VCaP (cell line): ENCODE measurements around the gene LSAMP.

ENCODE experiments used
- H3K27ac ChIP-seq: fragments of 450-650 bp; 2 replicates; pipeline ENCODE4 v1.5.1; 2017
- CTCF ChIP-seq: fragments of 450-650 bp; conservative IDR thresholded peaks from 2 replicates; pipeline ENCODE4 v1.5.1; 2017; ENCODE audit warnings: mild to moderate bottlenecking, moderate library complexity

Gene LSAMP

DNA sequence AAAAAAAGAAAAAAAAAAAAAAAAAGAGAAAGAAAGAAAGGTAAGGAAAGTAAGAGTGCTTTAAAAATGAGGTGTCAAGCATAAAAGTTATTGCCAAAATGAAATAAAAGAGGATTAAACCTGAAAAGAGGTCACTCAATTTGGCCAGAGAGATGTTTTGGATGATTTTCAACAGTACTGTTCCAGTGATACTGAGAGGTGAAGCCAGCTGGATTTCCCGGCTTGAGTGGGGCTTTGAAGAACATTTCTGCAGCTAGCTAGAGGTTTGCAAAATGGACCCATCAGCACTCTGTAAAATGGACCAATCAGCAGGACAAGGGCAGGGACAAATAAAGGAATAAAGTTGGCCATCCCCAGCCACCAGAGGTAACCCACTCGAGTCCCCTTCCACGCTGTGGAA lies 128.5 kb downstream of the LSAMP start:
- TF ChIP-seq CTCF: no peak
- H3K27ac ChIP-seq: no peak overlapping the region

DNA sequence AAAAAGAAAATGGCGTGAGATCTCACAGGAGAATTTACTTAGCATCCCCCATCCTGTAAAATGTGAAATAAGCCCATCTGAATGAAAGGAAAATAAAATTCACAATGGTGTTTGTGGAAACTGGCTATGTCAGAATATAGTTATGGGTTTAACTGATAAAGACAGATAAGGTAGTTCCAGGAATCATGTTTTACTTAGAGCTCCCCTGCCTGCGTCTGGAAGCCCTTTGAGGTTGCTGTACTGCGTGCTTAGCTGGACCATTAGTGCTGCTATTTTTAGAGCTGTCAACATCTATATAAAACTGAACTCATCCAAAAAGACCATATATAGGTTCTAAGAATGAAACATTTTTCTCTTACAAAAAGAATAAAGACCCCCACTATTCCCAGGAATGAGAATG lies 130.8 kb downstream of the LSAMP start:
- no peak overlapping the region for H3K27ac ChIP-seq
- no peak for TF ChIP-seq CTCF

DNA sequence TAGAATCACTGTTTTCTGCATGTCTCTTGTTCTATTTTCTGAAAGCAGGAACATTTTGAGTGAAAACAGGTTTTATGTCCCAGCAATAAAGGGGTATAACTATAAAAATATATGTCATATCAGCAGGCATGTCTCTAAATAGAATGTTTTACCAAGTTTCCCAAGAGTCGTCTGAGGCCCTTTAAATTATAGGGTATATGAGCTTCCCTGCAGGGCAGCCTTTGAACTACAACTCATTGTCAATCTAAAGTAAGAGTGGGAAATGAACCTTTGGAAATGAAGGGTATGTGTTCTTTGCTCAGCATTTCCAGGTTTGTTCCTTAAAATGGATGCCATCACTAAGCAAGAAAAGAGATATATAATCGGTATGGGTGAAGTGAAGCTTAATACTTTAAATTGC lies 138.6 kb downstream of the LSAMP start:
- 0 out of 2 replicates have a peak, but pooled peaks have one; percentile 6 for TF ChIP-seq CTCF
- no peak overlapping the region for H3K27ac ChIP-seq

- no peak for TF ChIP-seq CTCF
- no peak overlapping the region for H3K27ac ChIP-seq
Measured at GRCh38 chr3:116306149-116306548, 139.1 kb downstream of the LSAMP start.

DNA sequence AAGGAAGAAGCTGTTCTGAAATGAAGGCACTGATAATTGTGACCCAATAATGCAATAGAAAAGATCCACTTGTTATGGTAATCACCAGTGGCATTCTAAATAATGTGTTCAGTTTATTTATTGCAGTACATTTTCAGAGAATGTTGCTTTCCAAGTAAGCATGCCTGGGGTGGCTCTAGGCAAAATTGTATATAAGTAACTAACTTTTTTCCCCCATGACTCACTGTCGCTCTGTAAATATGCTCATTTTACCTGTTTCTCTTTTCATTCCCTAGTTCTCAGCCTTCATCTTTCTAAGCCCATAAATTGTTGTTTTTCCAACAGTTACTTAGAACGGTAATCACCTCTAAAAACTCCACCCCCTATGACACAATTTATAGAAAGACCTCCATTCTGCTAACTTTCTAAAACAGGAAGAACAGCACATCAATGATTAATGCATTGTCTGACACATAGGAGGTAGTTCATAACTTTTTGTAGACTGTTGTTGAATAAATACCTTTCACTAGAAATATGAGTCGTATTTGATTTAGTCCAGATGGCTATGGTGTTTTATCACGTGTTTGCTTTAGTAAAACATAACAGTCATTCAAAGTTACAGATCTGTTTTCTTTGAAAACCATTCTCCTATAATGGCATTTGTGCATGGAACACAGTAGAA lies 143.1 kb downstream of the LSAMP start:
- TF ChIP-seq CTCF: no peak
- H3K27ac ChIP-seq: no peak overlapping the region

DNA sequence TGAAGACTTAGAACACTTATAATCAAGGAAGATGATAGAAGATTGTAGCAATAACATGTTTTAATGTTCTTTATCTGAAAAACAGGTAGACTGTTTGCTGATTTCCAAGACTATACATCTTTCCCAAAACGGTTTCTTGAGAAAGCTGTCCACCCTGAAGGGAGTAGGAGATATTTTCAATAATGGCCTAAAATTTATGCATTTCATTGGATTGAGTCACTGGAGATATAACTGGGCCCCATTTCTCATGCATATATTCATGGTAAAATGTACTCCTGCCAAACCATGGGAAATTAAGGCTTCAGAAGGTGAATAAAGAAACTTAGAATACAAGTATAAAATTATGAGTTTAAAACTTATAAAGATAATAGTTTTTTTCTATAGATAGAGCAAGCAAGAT lies 143.9 kb downstream of the LSAMP start:
- TF ChIP-seq CTCF: no peak
- H3K27ac ChIP-seq: no peak overlapping the region

- no peak for TF ChIP-seq CTCF
- no peak overlapping the region for H3K27ac ChIP-seq
Measured at GRCh38 chr3:116300226-116300625, 145.1 kb downstream of the LSAMP start.
